ENCODE measurements around the gene P2RY6. TPM values are rescaled to one million over a fixed set of nuclear protein-coding genes. Genes with fewer than 3 reads are reported as not detected.

Gene P2RY6
- polyA plus RNA-seq, 2 of the 4 experiments (the other 2 are of a cell fraction): 6.8 to 8.8 TPM

DNA sequence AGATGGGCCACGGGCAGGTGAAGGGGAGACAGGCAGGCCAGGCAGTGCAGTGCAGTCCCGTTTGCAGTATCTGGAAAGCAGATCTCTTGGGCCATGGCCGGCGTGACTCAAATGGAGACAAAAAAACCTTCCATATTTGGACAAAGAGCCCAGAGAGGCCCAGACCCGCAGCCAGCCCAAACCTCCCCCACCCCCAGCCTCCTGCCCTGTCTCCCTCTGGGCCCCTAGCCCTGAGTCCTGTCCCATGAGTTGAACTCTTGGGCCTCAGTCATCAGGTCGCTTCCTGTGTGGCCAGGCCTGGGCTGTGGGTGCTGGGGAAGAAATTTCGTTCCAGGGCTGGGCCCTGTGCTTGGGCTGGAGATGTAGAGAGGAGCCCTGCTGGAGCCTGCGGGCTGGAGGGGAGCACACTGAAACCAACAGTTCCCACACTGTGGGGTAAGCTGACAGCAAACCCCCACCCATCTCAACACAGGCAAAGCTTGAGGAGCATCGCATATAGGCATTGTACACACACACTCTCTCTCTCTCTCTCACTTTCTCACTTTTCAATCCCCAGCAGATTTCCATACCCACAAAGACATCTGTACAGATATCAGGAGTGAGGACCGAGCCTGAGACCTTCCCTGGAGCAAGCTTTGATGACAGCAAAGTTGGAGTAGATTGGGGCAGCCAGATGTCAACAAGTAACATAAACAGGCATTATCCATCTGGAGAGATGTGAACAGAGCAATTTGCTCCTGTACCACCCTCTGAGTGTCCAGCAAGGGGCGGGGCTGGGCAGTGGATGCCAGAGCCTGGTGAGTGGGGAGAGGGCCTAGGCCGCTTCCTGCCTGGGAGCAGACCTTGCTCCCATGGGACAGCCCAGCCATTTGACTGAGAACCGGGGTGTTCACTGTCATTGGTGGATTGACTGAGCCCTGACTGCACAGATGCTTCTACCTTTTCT, 53.2 kb downstream of the P2RY6 start:
- peaks cover 9% of the 10 kb centered on the region; the same call in 2 of the 3 replicates for H3K4me1 ChIP-seq
- CTCF ChIA-PET: interaction anchor here (0.8 to 18.2 kb wide), 6 partner anchors 10 to 600 kb away, joined by 3 to 205 read pairs (median 21); partner anchors contain the start of gene ARHGEF17

DNA sequence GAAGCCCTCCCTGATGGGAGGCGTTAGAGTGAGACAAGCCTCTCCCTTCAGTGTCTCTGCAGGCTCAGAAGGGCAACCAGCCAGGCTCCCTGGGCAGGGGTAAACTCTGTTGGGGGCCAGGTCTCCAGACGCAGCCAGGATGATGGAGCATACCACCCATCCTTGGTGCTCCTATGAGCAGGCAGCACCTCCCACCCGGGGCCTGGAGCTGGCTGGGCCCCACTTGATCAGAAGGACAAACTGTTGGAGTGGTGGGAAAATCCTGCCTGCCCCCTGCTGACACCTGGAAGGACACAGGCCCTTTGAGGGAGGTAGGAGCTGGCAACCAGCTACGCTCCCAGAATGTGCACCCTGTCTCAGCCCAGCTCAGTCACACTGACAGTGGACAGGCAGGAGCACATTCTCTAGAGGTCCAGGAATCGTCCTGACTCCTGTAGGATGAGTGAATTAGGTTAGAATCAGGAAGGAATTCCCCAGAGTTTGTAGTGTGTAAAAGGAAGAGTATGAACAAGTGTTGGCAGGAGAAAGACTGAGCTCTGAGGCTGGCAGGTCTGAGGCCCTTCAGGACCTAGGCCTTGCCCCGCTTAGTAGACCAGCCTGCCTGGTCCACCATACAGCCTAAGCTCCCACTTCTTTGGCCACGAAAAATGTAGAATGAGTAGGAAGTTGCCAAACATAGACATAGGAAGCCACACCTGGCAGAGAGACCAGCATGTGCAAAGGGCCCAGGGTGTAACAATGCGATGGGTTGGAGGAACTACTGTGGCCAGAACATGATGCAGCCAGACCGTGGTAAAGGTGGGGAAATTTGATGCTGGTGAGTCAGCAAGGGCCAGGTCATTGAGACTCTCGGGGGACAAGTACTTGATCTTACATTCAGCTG, 55.0 kb downstream of the P2RY6 start:
- ChIA-PET CTCF (interaction anchor here (1.0 to 18.2 kb wide), 10 partner anchors 8 to 602 kb away, joined by 3 to 205 read pairs (median 7); partner anchors contain the start of gene ARHGEF17), POLR2A (interaction anchor here (1.2 to 1.9 kb wide), 2 partner anchors 18 to 20 kb away, joined by 4 to 9 read pairs; partner anchors contain the start of gene ARHGEF17)
- DNase-seq (ENCODE audit: low read depth in 1 of 2, low spot score in 1 of 2) (no peak), ATAC-seq (no peak), FAIRE-seq (no peak)
- no peaks in the 10 kb centered on the region for H3K9me3 ChIP-seq
- H3K4me1 ChIP-seq: peaks cover 21% of the 10 kb centered on the region
- WGBS (ENCODE audit: missing lambda C conversion rate): 67% methylated on average over 10 of the region's 10 CpGs
- H3K27ac ChIP-seq: peak overlapping the region in 1 of 2 experiments; percentile 7; a peak in 1 of 6 replicates
- no peak for TF ChIP-seq ZFP36 (IDR thresholded peaks at IDR 0.05; ENCODE audit: borderline replicate concordance, partially characterized antibody)
- no peak for TF ChIP-seq RNF2 (IDR thresholded peaks at IDR 0.05; ENCODE audit: borderline replicate concordance, low read depth)
- no peak overlapping the region for H3K4me2 ChIP-seq
- H3K4me3 ChIP-seq: no peak overlapping the region

More for the DNA sequence above, 53.2 kb downstream of the P2RY6 start:
- FAIRE-seq: no peak
- H3K4me3 ChIP-seq: no peak overlapping the region
- DNase-seq (ENCODE audit: low read depth in 1 of 2, low spot score in 1 of 2): no peak
- H3K27ac ChIP-seq: no peak overlapping the region
- TF ChIP-seq FOSB (CRISPR knock-in tag; IDR thresholded peaks at IDR 0.05): no peak
- no peak for TF ChIP-seq HOXA7 (CRISPR knock-in tag; IDR thresholded peaks at IDR 0.05)
- no peak for TF ChIP-seq CBX2 (IDR thresholded peaks at IDR 0.05; ENCODE audit: borderline replicate concordance, low read depth)
- no peak for TF ChIP-seq PHF8 (IDR thresholded peaks at IDR 0.05; ENCODE audit: borderline replicate concordance, low read depth)
- no peak for TF ChIP-seq RAD21 (conservative IDR thresholded peaks at IDR 0.05 in 1 of 2, IDR thresholded peaks at IDR 0.05 in 1 of 2)
- H3K9me3 ChIP-seq: no peaks in the 10 kb centered on the region
- 93% methylated on average over 10 of the region's 13 CpGs for WGBS (ENCODE audit: missing lambda C conversion rate)
- no peak overlapping the region for H3K4me2 ChIP-seq
- ATAC-seq: no peak
- POLR2A ChIA-PET: interaction anchor here (1.0 kb wide), 1 partner anchor 17 kb away, joined by 3 read pairs; no protein-coding TSS in a partner anchor

GRCh38 chr11:73327812-73328364, 55.8 kb downstream of the P2RY6 start:
- H3K9me3 ChIP-seq: no peaks in the 10 kb centered on the region
- no peak overlapping the region for H3K4me3 ChIP-seq
- FAIRE-seq: no peak
- no peak for DNase-seq (ENCODE audit: low read depth in 1 of 2, low spot score in 1 of 2)
- H3K27ac ChIP-seq: no peak overlapping the region
- 81% methylated on average over 4 of the region's 4 CpGs for WGBS (ENCODE audit: missing lambda C conversion rate)
- no peak for TF ChIP-seq REST (IDR thresholded peaks at IDR 0.05)
- TF ChIP-seq CHD4 (IDR thresholded peaks at IDR 0.05; ENCODE audit: borderline replicate concordance): no peak
- TF ChIP-seq RARB (CRISPR knock-in tag; IDR thresholded peaks at IDR 0.05): no peak
- no peak for TF ChIP-seq NFE2L2 (conservative IDR thresholded peaks at IDR 0.05; ENCODE audit: low read length)
- TF ChIP-seq KDM1A (IDR thresholded peaks at IDR 0.05; ENCODE audit: low read depth): peak; percentile 75; the same call in 1 of the 2 replicates
- no peak for TF ChIP-seq ZFP36 (IDR thresholded peaks at IDR 0.05; ENCODE audit: borderline replicate concordance, partially characterized antibody)
- TF ChIP-seq TFCP2L1 (CRISPR knock-in tag; IDR thresholded peaks at IDR 0.05): no peak
- no peak for TF ChIP-seq POLR2A (IDR thresholded peaks at IDR 0.05; ENCODE audit: low read length)
- H3K4me2 ChIP-seq: no peak overlapping the region
- ChIA-PET POLR2A (interaction anchor here (1.2 to 1.9 kb wide), 2 partner anchors 19 to 20 kb away, joined by 4 to 9 read pairs; partner anchors contain the start of gene ARHGEF17), CTCF (interaction anchor here (1.0 to 18.2 kb wide), 10 partner anchors 7 to 497 kb away, joined by 3 to 205 read pairs (median 7); partner anchors contain the start of gene ARHGEF17)
- H3K4me1 ChIP-seq: peaks cover 21% of the 10 kb centered on the region
- no peak for ATAC-seq
